Hepatocyte (in vitro differentiated cells): ENCODE results near the gene GTF3C1. TPM values are rescaled to one million over a fixed set of nuclear protein-coding genes. Genes with fewer than 3 reads are reported as not detected.

Experiments
- DNase-seq: peaks from one replicate; pipeline ENCODE4 v3.0.0-alpha.2; 2016; ENCODE audit warnings: low spot score
- H2AFZ ChIP-seq: fragments of 200-600 bp; sonication (generic); 2 replicates; pipeline ENCODE4 v1.6.0; 2016; ENCODE audit warnings: antibody characterized with exemption, mild to moderate bottlenecking
- H3K27ac ChIP-seq: fragments of 200-600 bp; sonication (generic); 2 replicates; pipeline ENCODE4 v1.5.1; 2016; ENCODE audit warnings: mild to moderate bottlenecking
- H3K27me3 ChIP-seq: fragments of 200-600 bp; sonication (generic); 2 replicates; pipeline ENCODE4 v1.6.1; 2016
- H3K36me3 ChIP-seq: fragments of 200-600 bp; sonication (generic); replicated peaks from 2 replicates; pipeline ENCODE4 v1.5.1; 2016; ENCODE audit warnings: low read depth; ENCODE audit not compliant: insufficient read depth
- H3K4me1 ChIP-seq: fragments of 200-600 bp; sonication (generic); 2 replicates; pipeline ENCODE4 v1.5.1; 2016; ENCODE audit warnings: mild to moderate bottlenecking, moderate library complexity; ENCODE audit not compliant: insufficient read depth
- H3K4me2 ChIP-seq: fragments of 200-600 bp; sonication (generic); 2 replicates; pipeline ENCODE4 v1.6.0; 2016
- H3K4me3 ChIP-seq: fragments of 200-600 bp; sonication (generic); 2 replicates; pipeline ENCODE4 v1.5.1; 2016; ENCODE audit warnings: mild to moderate bottlenecking
- H3K79me2 ChIP-seq: fragments of 200-600 bp; sonication (generic); 2 replicates; pipeline ENCODE4 v1.6.0; 2017; ENCODE audit warnings: mild to moderate bottlenecking
- H3K9me2 ChIP-seq: fragments of 200-600 bp; sonication (generic); replicated peaks from 2 replicates; pipeline ENCODE4 v1.6.0; 2017; ENCODE audit warnings: mild to moderate bottlenecking; ENCODE audit not compliant: insufficient read depth
- H3K9me3 ChIP-seq: fragments of 200-600 bp; sonication (generic); 2 replicates; pipeline ENCODE4 v1.5.1; 2016; ENCODE audit warnings: low read depth, mild to moderate bottlenecking
- H4K20me1 ChIP-seq: fragments of 200-600 bp; sonication (generic); 2 replicates; pipeline ENCODE4 v1.6.0; 2016; ENCODE audit warnings: mild to moderate bottlenecking; ENCODE audit not compliant: insufficient read depth, poor library complexity, severe bottlenecking
- EZH2 ChIP-seq: fragments of 200-600 bp; sonication (generic); IDR thresholded peaks from 2 replicates; pipeline ENCODE4 v1.6.1; 2016; ENCODE audit warnings: antibody characterized with exemption, mild to moderate bottlenecking, borderline replicate concordance
- EZH2phosphoT487 ChIP-seq: fragments of 200-600 bp; sonication (generic); IDR thresholded peaks from one replicate; pipeline ENCODE4 v1.6.1; 2018; ENCODE audit warnings: antibody characterized with exemption, mild to moderate bottlenecking, low read depth, moderate library complexity; ENCODE audit not compliant: unreplicated experiment, severe bottlenecking
- WGBS: methylation state at CpG from one replicate; pipeline ENCODE4 v1.1.6; 2016; ENCODE audit warnings: low lambda C conversion rate; ENCODE audit errors: missing lambda C conversion rate; 5-methylcytosine and 5-hydroxymethylcytosine counted together
- polyA plus RNA-seq: library from polyadenylated mRNA; unstranded; fragments of >200 nt; fragmentation: Nextera tagmentation; extraction: Ambion mirVana; gene quantifications from 2 replicates; pipeline ENCODE4 v1.2.1, GENCODE V29; 2016
- total RNA-seq: library from RNA; depleted of rRNA; stranded (reverse); fragments of >200 nt; gene quantifications from 2 replicates; pipeline ENCODE4 v1.2.3, GENCODE V29; 2014
- TF ChIP-seq, protein P1 (sequence below): fragments of 200-600 bp; sonication (generic); IDR thresholded peaks from 2 replicates; pipeline ENCODE4 v1.5.1; 2016; ENCODE audit warnings: antibody characterized with exemption, mild to moderate bottlenecking; ENCODE audit not compliant: poor library complexity

GTF3C1 gene
- total and polyA plus RNA-seq, 2 experiments from 2014 or later = 41.5 to 59.6 TPM

- TF ChIP-seq EZH2 = no peak
- TF ChIP-seq, protein P1, sequence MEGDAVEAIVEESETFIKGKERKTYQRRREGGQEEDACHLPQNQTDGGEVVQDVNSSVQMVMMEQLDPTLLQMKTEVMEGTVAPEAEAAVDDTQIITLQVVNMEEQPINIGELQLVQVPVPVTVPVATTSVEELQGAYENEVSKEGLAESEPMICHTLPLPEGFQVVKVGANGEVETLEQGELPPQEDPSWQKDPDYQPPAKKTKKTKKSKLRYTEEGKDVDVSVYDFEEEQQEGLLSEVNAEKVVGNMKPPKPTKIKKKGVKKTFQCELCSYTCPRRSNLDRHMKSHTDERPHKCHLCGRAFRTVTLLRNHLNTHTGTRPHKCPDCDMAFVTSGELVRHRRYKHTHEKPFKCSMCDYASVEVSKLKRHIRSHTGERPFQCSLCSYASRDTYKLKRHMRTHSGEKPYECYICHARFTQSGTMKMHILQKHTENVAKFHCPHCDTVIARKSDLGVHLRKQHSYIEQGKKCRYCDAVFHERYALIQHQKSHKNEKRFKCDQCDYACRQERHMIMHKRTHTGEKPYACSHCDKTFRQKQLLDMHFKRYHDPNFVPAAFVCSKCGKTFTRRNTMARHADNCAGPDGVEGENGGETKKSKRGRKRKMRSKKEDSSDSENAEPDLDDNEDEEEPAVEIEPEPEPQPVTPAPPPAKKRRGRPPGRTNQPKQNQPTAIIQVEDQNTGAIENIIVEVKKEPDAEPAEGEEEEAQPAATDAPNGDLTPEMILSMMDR = no peak
- no peak for TF ChIP-seq EZH2phosphoT487
- Histone ChIP-seq H3K27ac (no peak overlapping the region), H3K27me3 (no peaks in the 10 kb centered on the region), H3K4me3 (no peak overlapping the region), H3K4me1 (no peaks in the 10 kb centered on the region), H3K9me3 (no peaks in the 10 kb centered on the region), H3K4me2 (no peak overlapping the region), H2AFZ (no peak overlapping the region), H3K79me2 (no peaks in the 10 kb centered on the region), H4K20me1 (no peaks in the 10 kb centered on the region), H3K36me3 (no peaks in the 10 kb centered on the region), H3K9me2 (no peaks in the 10 kb centered on the region)
- DNase-seq = no peak
- WGBS = 79% methylated on average over 5 of the region's 5 CpGs
These were observed 10.1 kb downstream of the GTF3C1 start for GRCh38 chr16:27539636-27540035.

DNA sequence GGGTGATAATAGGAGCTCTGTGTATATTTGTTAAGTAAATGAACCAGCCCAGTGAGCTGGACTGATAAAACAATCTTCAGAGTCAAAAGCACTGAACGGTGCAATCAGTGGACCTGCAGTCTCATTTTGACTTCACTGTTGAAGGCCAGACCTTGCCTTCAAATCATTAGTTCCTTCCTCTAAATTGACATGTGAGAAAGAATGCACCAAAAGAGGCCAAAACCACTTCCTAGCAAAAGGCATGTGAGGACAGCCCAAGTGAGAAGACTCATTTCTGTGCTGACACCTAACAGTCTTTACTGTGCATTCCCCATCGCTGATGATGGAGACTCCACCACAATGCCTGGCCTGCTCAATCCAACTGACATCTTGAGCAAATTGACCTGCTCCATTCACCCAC is 10.6 kb downstream of the GTF3C1 start:
- 91% methylated on average over 2 of the region's 2 CpGs for WGBS
- no peaks in the 10 kb centered on the region for H3K9me3 ChIP-seq
- DNase-seq = no peak
- no peaks in the 10 kb centered on the region for H3K36me3 ChIP-seq
- H2AFZ ChIP-seq = no peak overlapping the region
- no peak overlapping the region for H3K4me3 ChIP-seq
- H3K79me2 ChIP-seq = no peaks in the 10 kb centered on the region
- no peaks in the 10 kb centered on the region for H3K9me2 ChIP-seq
- no peaks in the 10 kb centered on the region for H3K4me1 ChIP-seq
- TF ChIP-seq EZH2phosphoT487 (no peak), EZH2 (no peak)
- TF ChIP-seq, protein P1 = no peak
- no peak overlapping the region for H3K4me2 ChIP-seq
- no peak overlapping the region for H3K27ac ChIP-seq
- no peaks in the 10 kb centered on the region for H4K20me1 ChIP-seq
- no peaks in the 10 kb centered on the region for H3K27me3 ChIP-seq

DNA sequence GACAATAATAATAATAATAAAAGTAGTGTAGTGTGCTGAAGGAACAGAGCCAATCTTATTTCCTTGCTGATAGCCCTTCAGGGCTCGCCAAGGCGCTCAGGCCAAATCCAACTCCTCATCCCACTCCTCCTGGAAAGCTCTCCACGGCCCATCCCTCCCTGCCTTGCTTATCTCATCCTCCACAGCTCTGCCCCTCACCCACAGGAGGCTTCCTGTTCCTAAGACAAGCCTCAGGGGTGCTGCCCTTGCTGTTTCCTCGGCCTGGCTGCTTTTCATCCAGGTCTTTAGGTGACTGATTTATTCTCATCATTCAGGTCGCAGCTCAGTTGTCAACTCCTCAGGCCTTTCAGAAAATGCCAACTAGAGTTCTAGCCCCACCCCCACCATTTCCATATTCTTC is 11.2 kb downstream of the GTF3C1 start:
- Histone ChIP-seq H3K4me3 (no peak overlapping the region), H3K9me3 (no peaks in the 10 kb centered on the region), H3K4me1 (no peaks in the 10 kb centered on the region), H3K27ac (no peak overlapping the region), H3K79me2 (no peaks in the 10 kb centered on the region), H2AFZ (no peak overlapping the region), H3K36me3 (no peaks in the 10 kb centered on the region), H3K27me3 (no peaks in the 10 kb centered on the region), H3K9me2 (no peaks in the 10 kb centered on the region), H4K20me1 (no peaks in the 10 kb centered on the region), H3K4me2 (no peak overlapping the region)
- no peak for DNase-seq
- TF ChIP-seq, protein P1 = no peak
- no peak for TF ChIP-seq EZH2phosphoT487
- no peak for TF ChIP-seq EZH2
- 76% methylated on average over 5 of the region's 5 CpGs for WGBS

- no peaks in the 10 kb centered on the region for H3K79me2 ChIP-seq
- H3K27me3 ChIP-seq = no peaks in the 10 kb centered on the region
- WGBS = 96% methylated on average over 4 of the region's 4 CpGs
- TF ChIP-seq, protein P1 = no peak
- no peak for TF ChIP-seq EZH2phosphoT487
- no peaks in the 10 kb centered on the region for H3K9me2 ChIP-seq
- no peak overlapping the region for H3K4me3 ChIP-seq
- no peak overlapping the region for H3K4me2 ChIP-seq
- no peaks in the 10 kb centered on the region for H3K36me3 ChIP-seq
- H2AFZ ChIP-seq = no peak overlapping the region
- H3K27ac ChIP-seq = no peak overlapping the region
- no peaks in the 10 kb centered on the region for H3K4me1 ChIP-seq
- H4K20me1 ChIP-seq = no peaks in the 10 kb centered on the region
- DNase-seq = no peak
- no peaks in the 10 kb centered on the region for H3K9me3 ChIP-seq
These were observed 15.5 kb downstream of the GTF3C1 start for GRCh38 chr16:27534256-27534655.
